Activated CD4-positive, alpha-beta T cell treated with anti-CD3 and anti-CD28 coated beads for 4 hours (primary cell): ENCODE results near the gene SIN3B.
"Not testable (repeated sequence)": the region's sequence is repeated elsewhere in the genome, so short reads cannot be mapped to it uniquely, and the experiment has no call there.

Experiments used
- DNase-seq, 2 donors: peaks; one replicate each; pipeline ENCODE4 v3.0.0-alpha.2; 2020

Gene SIN3B

DNA sequence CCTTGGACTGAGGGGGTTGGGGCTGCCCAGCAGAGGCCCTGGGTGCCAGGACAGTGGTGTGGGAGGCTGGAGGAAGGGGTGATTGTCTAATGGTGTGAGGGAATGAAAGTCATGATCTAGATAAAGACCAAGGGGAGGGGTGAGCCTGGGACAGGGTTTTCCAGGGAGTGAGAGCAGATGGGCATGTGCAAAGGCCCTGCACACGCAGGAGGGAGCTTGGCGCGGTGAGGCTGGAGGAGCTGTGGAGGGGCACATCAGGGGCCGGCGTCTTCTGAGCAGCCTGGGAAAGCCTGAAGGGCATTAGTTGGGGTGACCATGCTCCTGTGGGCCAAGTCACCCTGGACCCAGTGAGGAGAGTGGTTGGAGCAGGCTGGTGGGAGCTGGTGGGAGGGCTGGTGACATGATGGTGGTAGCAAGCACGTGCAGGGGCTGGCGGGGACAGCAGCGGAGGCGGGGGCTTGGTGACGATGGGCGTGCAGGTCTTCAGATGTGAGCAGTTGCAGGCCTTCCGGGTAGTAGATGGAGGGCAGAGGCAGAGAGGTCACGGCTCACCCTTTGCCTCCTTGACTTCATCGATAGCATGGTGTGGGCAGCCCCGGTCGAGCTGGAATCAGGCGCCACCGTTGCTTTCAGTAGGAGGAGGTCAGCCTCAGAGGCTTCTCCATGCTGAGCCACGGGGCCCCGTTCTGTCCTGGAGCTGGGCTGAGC lies 39.4 kb downstream of the SIN3B start:
- DNase-seq = no peak

GRCh38 chr19:16869331-16869972 lies 40.3 kb downstream of the SIN3B start:
- DNase-seq = no peak

GRCh38 chr19:16871871-16872270 lies 42.7 kb downstream of the SIN3B start:
- no peak for DNase-seq

GRCh38 chr19:16872728-16873127 lies 43.5 kb downstream of the SIN3B start:
- DNase-seq = no peak

- no peak for DNase-seq
Measured at GRCh38 chr19:16873594-16873993, 44.4 kb downstream of the SIN3B start.

DNA sequence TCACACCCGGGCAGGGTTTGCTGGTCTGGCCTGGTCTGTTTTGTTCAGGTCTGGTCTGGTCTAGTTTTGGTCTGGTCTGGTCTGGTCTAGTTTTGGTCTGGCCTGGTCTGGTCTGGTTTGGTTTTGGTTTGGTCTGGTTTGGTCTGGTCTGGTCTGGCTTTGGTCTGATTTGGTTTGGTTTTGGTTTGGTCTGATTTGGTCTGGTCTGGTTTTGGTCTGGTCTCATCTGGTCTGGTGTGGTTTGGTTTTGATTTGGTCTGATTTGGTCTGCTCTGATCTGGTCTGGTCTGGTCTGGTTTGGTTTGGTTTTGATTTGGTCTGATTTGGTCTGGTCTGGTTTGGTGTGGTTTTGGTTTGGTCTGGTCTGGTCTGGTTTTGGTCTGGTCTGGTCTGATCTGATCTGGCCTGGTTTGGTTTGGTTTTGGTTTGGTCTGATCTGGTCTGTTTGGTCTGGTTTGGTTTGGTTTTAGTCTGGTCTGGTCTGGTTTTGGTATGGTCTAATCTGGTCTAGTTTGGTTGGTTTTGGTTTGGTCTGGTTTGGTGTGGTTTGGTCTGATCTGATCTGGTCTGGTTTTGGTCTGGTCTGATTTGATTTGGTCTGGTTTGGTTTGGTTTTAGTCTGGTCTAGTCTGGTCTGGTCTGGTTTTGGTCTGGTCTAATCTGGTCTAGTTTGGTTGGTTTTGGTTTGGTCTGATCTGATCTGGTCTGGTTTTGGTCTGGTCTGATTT lies 45.2 kb downstream of the SIN3B start:
- no peak for DNase-seq

GRCh38 chr19:16874978-16875299 lies 45.7 kb downstream of the SIN3B start:
- not testable (repeated sequence) for DNase-seq

GRCh38 chr19:16875584-16876555 lies 46.7 kb downstream of the SIN3B start:
- no peak for DNase-seq

- DNase-seq = no peak
Measured at GRCh38 chr19:16876904-16877361, 47.7 kb downstream of the SIN3B start.

DNA sequence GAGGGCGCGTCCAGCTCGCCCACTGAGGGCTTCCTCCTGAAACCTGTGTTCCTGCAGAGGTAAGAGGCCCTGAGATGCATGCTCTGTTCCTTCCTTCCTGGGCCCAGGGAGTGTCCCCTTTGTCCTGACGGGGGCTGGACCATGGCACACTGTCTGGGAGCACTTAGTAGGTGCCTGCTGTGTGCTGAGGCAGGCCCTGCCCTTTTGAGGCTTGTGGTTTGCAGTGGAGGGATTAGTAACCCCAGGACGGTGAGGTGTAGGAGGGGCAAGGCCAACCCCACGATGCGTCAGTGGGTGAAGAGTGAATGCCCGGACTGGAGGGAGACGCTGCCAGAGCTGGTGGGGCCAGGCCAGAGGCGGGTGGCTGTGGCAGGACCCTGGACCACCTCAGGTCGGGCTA lies 48.4 kb downstream of the SIN3B start:
- DNase-seq = no peak

DNA sequence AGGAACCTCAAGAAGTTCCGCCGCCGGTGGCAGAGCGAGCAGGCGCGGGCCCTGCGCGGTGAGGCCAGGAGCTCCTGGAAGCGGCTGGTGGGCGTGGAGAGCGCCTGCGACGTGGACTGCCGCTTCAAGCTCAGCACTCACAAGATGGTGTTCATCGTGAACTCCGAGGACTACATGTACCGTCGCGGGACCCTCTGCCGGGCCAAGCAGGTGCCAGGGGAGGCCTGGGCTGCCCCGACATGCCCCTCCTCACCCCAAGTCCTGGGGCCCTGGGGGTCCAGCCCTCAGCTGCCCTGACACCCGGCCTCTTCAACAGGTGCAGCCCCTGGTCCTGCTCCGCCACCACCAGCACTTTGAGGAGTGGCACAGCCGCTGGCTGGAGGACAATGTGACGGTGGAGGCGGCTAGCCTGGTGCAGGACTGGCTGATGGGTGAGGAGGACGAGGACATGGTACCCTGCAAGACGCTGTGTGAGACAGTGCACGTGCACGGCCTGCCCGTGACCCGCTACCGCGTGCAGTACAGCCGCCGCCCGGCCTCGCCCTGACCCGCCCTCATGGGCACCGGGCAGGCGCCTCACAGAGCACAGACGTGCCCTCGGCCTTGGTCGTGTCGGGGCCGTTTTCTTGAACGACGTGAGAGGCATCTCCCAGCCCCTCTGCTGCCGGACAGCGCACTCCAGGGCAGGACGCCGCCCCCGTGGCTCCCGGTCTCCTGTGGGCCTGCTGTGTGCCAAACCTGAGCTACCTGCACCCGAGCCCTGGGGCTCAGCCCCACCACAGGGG lies 49.2 kb downstream of the SIN3B start:
- DNase-seq = no peak

DNA sequence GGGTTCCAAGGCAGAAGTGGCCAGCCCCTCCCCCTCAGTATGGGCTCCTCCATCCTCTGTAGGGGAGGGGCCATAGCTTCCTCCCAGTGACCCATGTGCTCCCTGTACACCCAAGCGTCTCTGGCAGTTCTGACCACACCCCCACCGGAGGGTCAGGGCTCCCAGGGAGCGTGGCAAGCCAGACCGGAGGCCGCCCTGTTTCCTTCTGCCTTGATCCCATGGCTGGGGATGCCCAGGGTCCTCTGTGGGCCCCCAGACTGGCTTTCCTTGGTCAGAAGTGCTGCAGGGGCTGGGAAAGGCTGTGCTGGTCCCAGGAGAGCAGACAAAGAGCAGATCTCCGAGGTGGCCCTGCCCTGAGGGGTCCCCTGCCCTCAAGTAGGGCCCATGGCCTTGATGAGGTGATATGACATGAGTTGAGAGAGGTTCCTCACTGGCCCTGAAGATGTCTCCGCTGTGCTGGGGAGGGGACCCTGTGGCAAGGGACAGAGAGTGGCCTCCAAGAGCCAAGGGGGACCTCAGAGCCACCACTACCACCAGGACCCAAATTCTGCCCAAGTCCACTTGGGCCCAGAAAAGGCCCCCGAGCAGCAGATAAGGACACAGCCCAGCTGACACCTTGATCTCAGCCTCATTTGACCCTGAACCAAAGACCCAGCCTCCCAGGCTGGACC lies 51.8 kb downstream of the SIN3B start:
- no peak for DNase-seq

GRCh38 chr19:16882146-16882545 lies 52.9 kb downstream of the SIN3B start:
- no peak for DNase-seq

- no peak for DNase-seq
Measured at GRCh38 chr19:16883522-16883921, 54.3 kb downstream of the SIN3B start.

DNA sequence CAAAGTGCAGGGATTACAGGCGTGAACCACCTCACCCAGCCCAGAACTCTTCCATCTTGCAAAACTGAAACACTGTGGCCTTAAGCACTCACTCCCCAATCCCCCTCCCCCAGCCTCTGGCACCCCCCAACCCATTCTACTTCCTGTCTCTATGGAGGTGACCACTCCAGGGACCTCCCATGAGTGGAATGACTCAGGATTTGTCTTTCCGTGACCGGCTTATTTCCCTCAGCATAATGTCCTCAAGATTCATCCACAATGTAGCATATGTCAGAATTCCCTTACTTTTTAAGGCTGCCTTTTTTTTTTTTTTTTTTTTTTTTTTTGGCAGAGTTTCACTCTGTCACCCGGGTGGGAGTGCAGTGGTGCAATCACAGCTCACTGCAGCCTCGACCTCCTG lies 56.0 kb downstream of the SIN3B start:
- DNase-seq = no peak

GRCh38 chr19:16886305-16886880 lies 57.2 kb downstream of the SIN3B start:
- no peak for DNase-seq

GRCh38 chr19:16887353-16888265 lies 58.4 kb downstream of the SIN3B start:
- DNase-seq = no peak

DNA sequence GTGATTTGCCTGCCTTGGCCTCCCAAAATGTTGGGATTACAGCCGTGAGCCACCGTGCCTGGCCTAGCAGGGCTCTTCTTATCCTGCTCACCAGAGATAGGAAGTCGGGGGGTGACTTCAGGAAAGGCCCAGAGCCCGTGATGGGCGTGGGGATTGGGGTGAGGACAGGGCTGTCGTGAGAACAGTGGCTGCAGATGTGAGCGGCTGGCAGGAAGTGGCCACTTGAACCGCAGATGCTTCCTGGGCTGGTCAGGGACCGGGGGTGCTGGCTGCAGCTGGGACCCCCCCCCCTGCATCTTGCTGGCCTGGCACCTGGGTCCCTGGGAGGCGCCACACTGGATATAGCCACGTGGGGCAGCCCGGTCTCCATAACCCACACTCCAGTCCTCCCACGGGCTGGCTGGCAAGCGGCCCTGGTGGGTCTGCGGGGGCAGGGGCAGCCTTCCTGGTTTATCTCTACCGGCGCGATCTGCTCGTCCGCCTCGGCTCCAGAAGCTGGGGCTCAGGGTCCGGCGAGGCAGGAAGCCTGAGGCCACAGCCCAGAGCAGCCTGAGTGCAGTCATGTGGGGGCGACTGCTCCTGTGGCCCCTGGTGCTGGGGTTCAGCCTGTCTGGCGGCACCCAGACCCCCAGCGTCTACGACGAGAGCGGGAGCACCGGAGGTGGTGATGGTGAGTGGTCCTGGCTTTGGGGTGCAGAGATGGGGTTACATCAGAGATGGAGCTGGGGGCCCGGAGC lies 59.6 kb downstream of the SIN3B start, which contains the start of gene F2RL3:
F2RL3 (plus strand) TSS at position 371 of the 737 bp plus-strand sequence; CDS start at position 562, 191 bp downstream.
- no peak for DNase-seq

DNA sequence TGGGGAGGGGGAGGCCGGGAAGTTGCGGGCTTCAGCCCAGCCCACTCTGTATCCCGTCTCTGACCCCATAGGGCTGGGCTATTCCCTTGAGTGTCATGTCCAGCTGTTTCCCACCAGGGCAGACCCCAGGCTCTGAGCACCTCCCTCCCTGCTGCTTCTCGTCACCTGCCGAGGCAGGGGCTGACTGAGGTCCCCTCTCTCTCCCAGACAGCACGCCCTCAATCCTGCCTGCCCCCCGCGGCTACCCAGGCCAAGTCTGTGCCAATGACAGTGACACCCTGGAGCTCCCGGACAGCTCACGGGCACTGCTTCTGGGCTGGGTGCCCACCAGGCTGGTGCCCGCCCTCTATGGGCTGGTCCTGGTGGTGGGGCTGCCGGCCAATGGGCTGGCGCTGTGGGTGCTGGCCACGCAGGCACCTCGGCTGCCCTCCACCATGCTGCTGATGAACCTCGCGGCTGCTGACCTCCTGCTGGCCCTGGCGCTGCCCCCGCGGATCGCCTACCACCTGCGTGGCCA lies 60.2 kb downstream of the SIN3B start:
- DNase-seq = no peak
